HG02938 (cell line): ENCODE data around the gene DGKQ.
"Not testable (repeated sequence)": the region's sequence is repeated elsewhere in the genome, so short reads cannot be mapped to it uniquely, and the experiment has no call there.

Source experiments
- ATAC-seq: cut with Tn5 transposase; IDR thresholded peaks from one replicate; pipeline ENCODE4 v1.9.1; 2021; ENCODE audit warnings: mild to moderate bottlenecking, moderate library complexity; ENCODE audit not compliant: unreplicated experiment

The DGKQ gene

GRCh38 chr4:952881-953573 is 20.3 kb downstream of the DGKQ start:
- ATAC-seq = no peak

- no peak for ATAC-seq
These were observed 21.5 kb downstream of the DGKQ start for GRCh38 chr4:951594-952468.

GRCh38 chr4:951186-951585 is 22.2 kb downstream of the DGKQ start:
- no peak for ATAC-seq

GRCh38 chr4:950136-951020 is 23.0 kb downstream of the DGKQ start:
- no peak for ATAC-seq

- ATAC-seq = no peak
These were observed 23.7 kb downstream of the DGKQ start for GRCh38 chr4:949656-950055.

GRCh38 chr4:948936-949300 is 24.5 kb downstream of the DGKQ start:
- ATAC-seq = no peak

GRCh38 chr4:948101-948935 is 25.1 kb downstream of the DGKQ start:
- no peak for ATAC-seq

- ATAC-seq = no peak
These were observed 25.8 kb downstream of the DGKQ start for GRCh38 chr4:947491-947971.

GRCh38 chr4:946517-947471 is 26.6 kb downstream of the DGKQ start:
- ATAC-seq = no peak

GRCh38 chr4:946103-946450 is 27.3 kb downstream of the DGKQ start:
- no peak for ATAC-seq

GRCh38 chr4:945274-946102 is 27.9 kb downstream of the DGKQ start:
- ATAC-seq = no peak

- ATAC-seq = not testable (repeated sequence)
These were observed 33.9 kb downstream of the DGKQ start for GRCh38 chr4:939508-939907.

GRCh38 chr4:932713-933070 is 40.7 kb downstream of the DGKQ start:
- ATAC-seq = no peak

GRCh38 chr4:931960-932712 is 41.2 kb downstream of the DGKQ start, which contains the start of the genes GAK and TMEM175:
Gene GAK, minus strand, starts transcription at chr4:932316. Its CDS starts 129 bp downstream, at chr4:932187.
Gene TMEM175, plus strand, starts transcription at chr4:932460. Its CDS starts 15,280 bp downstream, at chr4:947740.
- peak; percentile 78 for ATAC-seq

- ATAC-seq = peak; percentile 7
These were observed 42.0 kb downstream of the DGKQ start for GRCh38 chr4:931194-931959.

GRCh38 chr4:930827-931193 is 42.6 kb downstream of the DGKQ start:
- ATAC-seq = no peak

- ATAC-seq = no peak
These were observed 43.3 kb downstream of the DGKQ start for GRCh38 chr4:930028-930551.
